Parathyroid adenoma (tissue), 2 donors: ENCODE results near the gene CFAP46.

Experiments
- H2AFZ ChIP-seq: fragments of 300-600 bp; sonication (generic); one replicate; pipeline ENCODE4 v1.7.0; 2017; ENCODE audit warnings: antibody characterized with exemption, mild to moderate bottlenecking
- H3K27ac ChIP-seq: fragments of 300-600 bp; sonication (generic); one replicate; pipeline ENCODE4 v1.7.0; 2017
- H3K27me3 ChIP-seq: fragments of 300-600 bp; sonication (generic); one replicate; pipeline ENCODE4 v1.7.0; 2017; ENCODE audit warnings: low read length; ENCODE audit not compliant: control insufficient read depth, insufficient read depth
- H3K36me3 ChIP-seq: fragments of 300-600 bp; sonication (generic); one replicate; pipeline ENCODE4 v1.7.0; 2017; ENCODE audit warnings: low read length; ENCODE audit not compliant: control insufficient read depth, insufficient read depth
- H3K4me1 ChIP-seq: fragments of 300-600 bp; sonication (generic); one replicate; pipeline ENCODE4 v1.7.0; 2017; ENCODE audit warnings: control low read depth
- H3K4me2 ChIP-seq: fragments of 300-600 bp; sonication (generic); one replicate; pipeline ENCODE4 v1.7.0; 2017; ENCODE audit warnings: low read length
- H3K4me3 ChIP-seq: fragments of 300-600 bp; sonication (generic); one replicate; pipeline ENCODE4 v1.7.0; 2017; ENCODE audit warnings: low read depth, low read length
- H3K79me2 ChIP-seq: fragments of 300-600 bp; sonication (generic); one replicate; pipeline ENCODE4 v1.7.0; 2017; ENCODE audit warnings: control low read depth
- H3K9ac ChIP-seq: fragments of 300-600 bp; sonication (generic); one replicate; pipeline ENCODE4 v1.7.0; 2017; ENCODE audit warnings: mild to moderate bottlenecking
- H3K9me3 ChIP-seq: fragments of 300-600 bp; sonication (generic); one replicate; pipeline ENCODE4 v1.7.0; 2017; ENCODE audit warnings: low read length; ENCODE audit not compliant: control insufficient read depth
- TF ChIP-seq, protein P1 (sequence below): fragments of 300-600 bp; sonication (generic); IDR thresholded peaks from one replicate; pipeline ENCODE4 v1.7.0; 2017; ENCODE audit warnings: antibody characterized with exemption, mild to moderate bottlenecking
- donor health status: primary hyperparathyroidism.

CFAP46 gene

DNA sequence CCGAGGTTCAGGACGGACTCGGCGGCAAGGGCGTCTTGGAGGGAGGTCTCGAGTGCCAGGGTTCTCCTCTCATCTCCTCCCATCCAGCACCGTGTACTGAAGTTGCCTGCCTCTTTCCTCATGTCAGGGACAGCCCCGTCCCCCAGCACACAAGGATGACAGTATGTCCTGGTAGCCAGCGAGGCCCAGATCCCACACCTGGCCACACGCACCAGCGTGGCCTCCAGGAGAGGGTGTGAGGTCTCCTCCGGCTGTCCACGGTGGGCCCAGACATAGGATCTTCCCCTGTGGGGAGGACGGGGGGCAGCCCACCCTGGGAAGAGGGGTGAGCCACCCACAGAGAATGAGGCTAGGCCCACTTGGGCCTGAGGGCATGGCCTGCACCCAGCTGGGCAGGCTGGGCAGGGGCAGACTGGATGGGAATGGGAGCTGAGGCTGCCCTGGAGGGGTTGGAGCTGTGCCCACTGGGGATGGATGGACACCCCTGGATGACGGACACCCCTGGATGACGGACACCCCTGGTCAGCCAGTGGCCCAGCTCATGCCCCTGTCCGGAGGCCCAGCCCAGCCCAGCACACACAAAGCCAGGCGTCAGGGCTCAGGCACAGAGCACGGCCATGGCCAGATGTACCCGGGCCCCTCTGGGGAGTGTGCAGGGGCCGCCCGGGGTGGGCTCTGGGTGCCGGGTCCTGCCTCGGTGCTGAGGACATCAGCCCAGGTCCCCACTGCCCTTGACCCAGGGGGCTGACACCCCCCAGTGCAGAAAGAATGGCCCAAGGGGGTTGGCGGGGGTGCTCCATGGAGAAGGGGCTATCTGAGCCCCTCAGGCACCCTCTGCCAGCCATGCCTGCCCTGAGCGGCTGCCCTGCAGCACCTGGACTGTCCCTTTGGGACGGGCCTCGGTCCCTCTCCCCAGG, 30.9 kb upstream of the CFAP46 start:
- Histone ChIP-seq H3K27ac (no peak overlapping the region), H2AFZ (no peak overlapping the region), H3K4me3 (no peak overlapping the region), H3K9me3 (no peaks in the 10 kb centered on the region), H3K4me2 (no peak overlapping the region), H3K27me3 (no peaks in the 10 kb centered on the region), H3K79me2 (no peaks in the 10 kb centered on the region), H3K36me3 (no peaks in the 10 kb centered on the region), H3K9ac (no peak overlapping the region), H3K4me1 (no peaks in the 10 kb centered on the region)
- TF ChIP-seq, protein P1, sequence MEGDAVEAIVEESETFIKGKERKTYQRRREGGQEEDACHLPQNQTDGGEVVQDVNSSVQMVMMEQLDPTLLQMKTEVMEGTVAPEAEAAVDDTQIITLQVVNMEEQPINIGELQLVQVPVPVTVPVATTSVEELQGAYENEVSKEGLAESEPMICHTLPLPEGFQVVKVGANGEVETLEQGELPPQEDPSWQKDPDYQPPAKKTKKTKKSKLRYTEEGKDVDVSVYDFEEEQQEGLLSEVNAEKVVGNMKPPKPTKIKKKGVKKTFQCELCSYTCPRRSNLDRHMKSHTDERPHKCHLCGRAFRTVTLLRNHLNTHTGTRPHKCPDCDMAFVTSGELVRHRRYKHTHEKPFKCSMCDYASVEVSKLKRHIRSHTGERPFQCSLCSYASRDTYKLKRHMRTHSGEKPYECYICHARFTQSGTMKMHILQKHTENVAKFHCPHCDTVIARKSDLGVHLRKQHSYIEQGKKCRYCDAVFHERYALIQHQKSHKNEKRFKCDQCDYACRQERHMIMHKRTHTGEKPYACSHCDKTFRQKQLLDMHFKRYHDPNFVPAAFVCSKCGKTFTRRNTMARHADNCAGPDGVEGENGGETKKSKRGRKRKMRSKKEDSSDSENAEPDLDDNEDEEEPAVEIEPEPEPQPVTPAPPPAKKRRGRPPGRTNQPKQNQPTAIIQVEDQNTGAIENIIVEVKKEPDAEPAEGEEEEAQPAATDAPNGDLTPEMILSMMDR: no peak

DNA sequence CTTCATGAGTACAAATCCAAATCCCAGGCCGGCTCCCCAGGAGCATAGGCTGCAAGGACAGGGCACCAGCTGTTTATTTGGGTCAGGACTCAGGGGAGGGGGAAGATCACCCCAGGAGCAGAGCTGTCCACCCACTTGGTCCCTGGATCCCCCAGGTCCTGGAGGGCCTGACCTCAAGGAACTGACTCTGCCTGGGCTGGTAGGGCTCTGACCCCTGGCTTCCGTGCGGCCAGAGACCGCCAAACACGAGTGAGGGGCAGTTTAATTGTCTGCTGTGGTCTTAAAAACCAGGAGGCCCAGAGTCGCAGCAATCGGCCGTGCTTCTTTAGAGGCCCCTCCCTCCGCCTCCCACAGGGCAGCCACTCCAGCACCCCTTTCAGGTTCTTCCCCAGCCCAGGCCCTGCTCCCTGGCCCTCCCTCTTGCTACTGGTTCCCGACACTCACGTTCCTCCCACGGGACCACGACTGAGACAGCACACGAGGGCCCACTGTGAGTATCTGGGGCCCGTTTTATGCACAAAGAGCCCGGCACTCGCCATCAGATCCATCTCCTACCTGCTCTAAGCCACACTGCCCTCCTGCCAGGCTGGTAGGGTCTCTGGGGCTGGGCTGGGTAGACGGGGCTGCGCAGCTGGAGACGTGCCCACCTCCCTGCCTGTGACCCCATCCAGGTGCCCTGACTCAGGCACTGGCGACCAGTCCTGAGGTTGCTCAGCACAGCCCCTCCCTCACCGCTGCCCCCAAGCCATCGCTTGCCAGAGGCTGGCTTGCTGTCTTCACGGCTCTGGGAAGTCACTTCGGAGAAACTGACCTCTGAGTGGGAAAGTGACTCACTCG, 30.0 kb upstream of the CFAP46 start:
- TF ChIP-seq, protein P1: no peak
- no peak overlapping the region for H3K27ac ChIP-seq
- H2AFZ ChIP-seq: no peak overlapping the region
- no peak overlapping the region for H3K9ac ChIP-seq
- no peaks in the 10 kb centered on the region for H3K79me2 ChIP-seq
- H3K4me1 ChIP-seq: no peaks in the 10 kb centered on the region
- no peaks in the 10 kb centered on the region for H3K36me3 ChIP-seq
- no peaks in the 10 kb centered on the region for H3K9me3 ChIP-seq
- no peak overlapping the region for H3K4me3 ChIP-seq
- no peaks in the 10 kb centered on the region for H3K27me3 ChIP-seq
- no peak overlapping the region for H3K4me2 ChIP-seq

DNA sequence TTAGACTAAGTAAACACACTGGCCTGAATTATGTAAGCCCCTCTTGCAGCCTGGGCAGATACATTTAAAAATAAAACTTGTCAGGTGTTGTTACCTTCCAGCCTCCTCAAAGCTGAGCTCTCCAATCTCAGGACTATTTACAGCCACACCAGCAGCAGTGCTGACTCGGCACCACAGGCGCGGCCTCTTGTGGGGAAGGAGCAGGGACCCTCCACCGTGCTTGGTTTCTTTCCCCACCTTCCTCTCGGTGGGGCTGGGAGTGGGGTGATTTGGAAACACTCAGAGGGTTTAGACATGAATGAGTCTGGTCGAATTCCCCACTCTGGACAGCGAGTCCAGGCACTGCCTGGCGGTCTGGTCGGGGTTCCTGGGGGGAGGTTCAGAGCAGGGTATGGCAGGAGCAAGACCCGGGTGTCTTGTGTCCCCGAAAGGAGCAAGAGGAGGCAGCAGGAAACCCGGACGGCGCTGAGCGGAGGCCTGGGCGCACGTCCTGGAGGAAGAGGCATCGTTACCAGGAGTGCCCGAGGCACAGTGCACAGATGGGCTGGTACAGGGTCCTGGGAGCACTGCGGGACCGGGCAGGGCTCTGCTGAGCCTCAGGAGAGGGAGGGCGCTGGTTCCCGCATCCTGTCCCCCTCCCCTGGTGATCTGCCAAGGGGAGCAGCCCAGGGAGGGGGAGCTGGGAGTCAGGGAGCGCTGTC, 29.2 kb upstream of the CFAP46 start:
- Histone ChIP-seq H3K9me3 (no peaks in the 10 kb centered on the region), H2AFZ (no peak overlapping the region), H3K4me1 (no peaks in the 10 kb centered on the region), H3K27ac (no peak overlapping the region), H3K4me2 (no peak overlapping the region), H3K9ac (no peak overlapping the region), H3K36me3 (no peaks in the 10 kb centered on the region), H3K79me2 (no peaks in the 10 kb centered on the region), H3K27me3 (no peaks in the 10 kb centered on the region), H3K4me3 (no peak overlapping the region)
- TF ChIP-seq, protein P1: no peak

- no peak overlapping the region for H3K9ac ChIP-seq
- TF ChIP-seq, protein P1: no peak
- H3K27me3 ChIP-seq: no peaks in the 10 kb centered on the region
Observed at GRCh38 chr10:132970641-132971438, 28.5 kb upstream of the CFAP46 start.

More at GRCh38 chr10:132970641-132971438, 28.5 kb upstream of the CFAP46 start:
- no peaks in the 10 kb centered on the region for H3K9me3 ChIP-seq
- H2AFZ ChIP-seq: no peak overlapping the region
- no peak overlapping the region for H3K27ac ChIP-seq
- H3K4me2 ChIP-seq: no peak overlapping the region
- no peaks in the 10 kb centered on the region for H3K4me1 ChIP-seq
- no peaks in the 10 kb centered on the region for H3K36me3 ChIP-seq
- no peaks in the 10 kb centered on the region for H3K79me2 ChIP-seq
- no peak overlapping the region for H3K4me3 ChIP-seq
